HG03139 (cell line): ENCODE data around the gene BCL2L1.

Experiments
- ATAC-seq: cut with Tn5 transposase; IDR thresholded peaks from one replicate; pipeline ENCODE4 v1.9.1; 2021; ENCODE audit not compliant: unreplicated experiment

The BCL2L1 gene

GRCh38 chr20:31710423-31711108, 12.1 kb downstream of the BCL2L1 start:
- no peak for ATAC-seq

- ATAC-seq: no peak
Measured at GRCh38 chr20:31709939-31710338, 12.7 kb downstream of the BCL2L1 start.

GRCh38 chr20:31708736-31709534, 13.7 kb downstream of the BCL2L1 start:
- ATAC-seq: no peak

- no peak for ATAC-seq
Measured at GRCh38 chr20:31707994-31708735, 14.5 kb downstream of the BCL2L1 start.

GRCh38 chr20:31707258-31707615, 15.4 kb downstream of the BCL2L1 start:
- no peak for ATAC-seq

- ATAC-seq: no peak
Measured at GRCh38 chr20:31706607-31707257, 15.9 kb downstream of the BCL2L1 start.

GRCh38 chr20:31705598-31706597, 16.8 kb downstream of the BCL2L1 start:
- ATAC-seq: peak; percentile 83

- peak; percentile 8 for ATAC-seq
Measured at GRCh38 chr20:31705191-31705590, 17.5 kb downstream of the BCL2L1 start.

GRCh38 chr20:31704225-31705119, 18.2 kb downstream of the BCL2L1 start:
- no peak for ATAC-seq

GRCh38 chr20:31701591-31701990, 21.1 kb downstream of the BCL2L1 start:
- ATAC-seq: no peak

- ATAC-seq: no peak
Measured at GRCh38 chr20:31700747-31701146, 21.9 kb downstream of the BCL2L1 start.

GRCh38 chr20:31699801-31700728, 22.6 kb downstream of the BCL2L1 start:
- ATAC-seq: no peak

- ATAC-seq: peak; percentile 91
Measured at GRCh38 chr20:31698803-31699718, 23.6 kb downstream of the BCL2L1 start.

- no peak for ATAC-seq
Measured at GRCh38 chr20:31698243-31698802, 24.3 kb downstream of the BCL2L1 start.

- ATAC-seq: no peak
Measured at GRCh38 chr20:31695849-31696804, 26.5 kb downstream of the BCL2L1 start.
